HEK293 (cell line): ENCODE data around the gene COQ10A.

Experiments used
- CTCF ChIA-PET: fragments of 350-600 bp; formaldehyde crosslinking; extraction: SDS; loops from one replicate; lab custom pipeline; 2021; ENCODE audit warnings: antibody characterized with exemption; lab: Yijun Ruan, JAX
- POLR2A ChIA-PET: fragments of 300-600 bp; formaldehyde crosslinking; extraction: SDS; loops from one replicate; lab custom pipeline; 2020; ENCODE audit warnings: antibody characterized with exemption, inconsistent platforms; lab: Yijun Ruan, JAX
- H3K27ac ChIP-seq: fragments of 200-500 bp; sonication (Bioruptor generic); 2 replicates; pipeline ENCODE4 v1.5.1; 2014; ENCODE audit warnings: low read depth, low read length, control low read depth, inconsistent platforms; ENCODE audit errors: extremely low read depth
- H3K36me3 ChIP-seq, 2 experiments: fragments of 200-500 bp in 1 of 2; sonication (Bioruptor generic) in 1 of 2; 1 replicate in 1 of 2; 2 replicates in 1 of 2; pipeline ENCODE4 v1.5.1; 2014 to 2017; ENCODE audit warnings: inconsistent platforms in 2 of 2, low read length in 2 of 2; ENCODE audit not compliant: control insufficient read depth in 2 of 2, insufficient read depth in 1 of 2
- H3K4me1 ChIP-seq: fragments of 200-500 bp; sonication (Bioruptor generic); 2 replicates; pipeline ENCODE4 v1.5.1; 2014; ENCODE audit warnings: mild to moderate bottlenecking, low read length, inconsistent platforms; ENCODE audit not compliant: control insufficient read depth, insufficient read depth
- H3K4me3 ChIP-seq: 2 replicates; pipeline ENCODE4 v1.5.1; 2011; ENCODE audit warnings: low read depth, mild to moderate bottlenecking, control low read depth, low read length, moderate library complexity
- H3K9me3 ChIP-seq: fragments of 200-500 bp; sonication (Bioruptor generic); 2 replicates; pipeline ENCODE4 v1.5.1; 2014; ENCODE audit warnings: low read depth, low read length, inconsistent platforms; ENCODE audit not compliant: control insufficient read depth, insufficient read depth
- GLI4 ChIP-seq: fragments of 450-650 bp; formaldehyde crosslinking; IDR thresholded peaks from 2 replicates; pipeline ENCODE4 v1.5.1; 2016; ENCODE audit warnings: missing biosample characterization, missing genetic modification characterization
- GLIS2 ChIP-seq: fragments of 450-650 bp; formaldehyde crosslinking; IDR thresholded peaks from 2 replicates; pipeline ENCODE4 v1.5.1; 2016; ENCODE audit warnings: missing biosample characterization, missing genetic modification characterization
- IKZF3 ChIP-seq: fragments of 450-650 bp; IDR thresholded peaks from 2 replicates; pipeline ENCODE4 v1.5.0; 2018; ENCODE audit warnings: missing biosample characterization, mild to moderate bottlenecking, missing genetic modification characterization, moderate library complexity
- MEIS1 ChIP-seq: sonication (generic); formaldehyde crosslinking; IDR thresholded peaks from 2 replicates; pipeline ENCODE4 v1.8.1; 2022; ENCODE audit warnings: missing genetic modification reagents, mild to moderate bottlenecking, borderline replicate concordance
- MZF1 ChIP-seq: fragments of 450-650 bp; formaldehyde crosslinking; IDR thresholded peaks from 2 replicates; pipeline ENCODE4 v1.5.1; 2017; ENCODE audit warnings: missing biosample characterization, missing genetic modification characterization, borderline replicate concordance
- PATZ1 ChIP-seq: fragments of 450-650 bp; formaldehyde crosslinking; IDR thresholded peaks from 2 replicates; pipeline ENCODE4 v1.5.1; 2016; ENCODE audit warnings: missing biosample characterization, missing genetic modification characterization
- REPIN1 ChIP-seq: fragments of 450-650 bp; formaldehyde crosslinking; IDR thresholded peaks from 2 replicates; pipeline ENCODE4 v1.5.1; 2017; ENCODE audit warnings: missing biosample characterization, missing genetic modification characterization, low read depth
- SP3 ChIP-seq: fragments of 450-650 bp; formaldehyde crosslinking; IDR thresholded peaks from 2 replicates; pipeline ENCODE4 v1.5.1; 2016; ENCODE audit warnings: missing biosample characterization, missing genetic modification characterization
- YY1 ChIP-seq: fragments of 450-650 bp; formaldehyde crosslinking; IDR thresholded peaks from 2 replicates; pipeline ENCODE4 v1.5.1; 2018; ENCODE audit warnings: missing biosample characterization, missing genetic modification characterization
- ZBTB10 ChIP-seq: fragments of 450-650 bp; formaldehyde crosslinking; IDR thresholded peaks from 2 replicates; pipeline ENCODE4 v1.5.1; 2016; ENCODE audit warnings: missing biosample characterization, missing genetic modification characterization
- ZBTB44 ChIP-seq: fragments of 450-650 bp; IDR thresholded peaks from 2 replicates; pipeline ENCODE4 v1.5.1; 2018; ENCODE audit warnings: missing biosample characterization, mild to moderate bottlenecking, missing genetic modification characterization
- ZBTB7A ChIP-seq: fragments of 450-650 bp; formaldehyde crosslinking; IDR thresholded peaks from 2 replicates; pipeline ENCODE4 v1.5.1; 2016; ENCODE audit warnings: low read depth, missing biosample characterization, missing genetic modification characterization
- ZBTB8A ChIP-seq: fragments of 450-650 bp; formaldehyde crosslinking; IDR thresholded peaks from 2 replicates; pipeline ENCODE4 v1.5.1; 2016; ENCODE audit warnings: missing biosample characterization, missing genetic modification characterization
- ZNF184 ChIP-seq: fragments of 450-650 bp; IDR thresholded peaks from 2 replicates; pipeline ENCODE4 v1.5.1; 2018; ENCODE audit warnings: missing biosample characterization, mild to moderate bottlenecking, missing genetic modification characterization
- ZNF26 ChIP-seq: fragments of 450-650 bp; formaldehyde crosslinking; IDR thresholded peaks from 2 replicates; pipeline ENCODE4 v1.5.1; 2016; ENCODE audit warnings: missing biosample characterization, missing genetic modification characterization
- ZNF341 ChIP-seq: fragments of 450-650 bp; formaldehyde crosslinking; IDR thresholded peaks from 2 replicates; pipeline ENCODE4; 2016; ENCODE audit warnings: low read depth, missing biosample characterization, missing genetic modification characterization
- ZNF366 ChIP-seq: fragments of 450-650 bp; formaldehyde crosslinking; conservative IDR thresholded peaks from 2 replicates; pipeline ENCODE4 v1.5.1; 2016; ENCODE audit warnings: missing biosample characterization, missing genetic modification characterization
- ZNF488 ChIP-seq: fragments of 450-650 bp; formaldehyde crosslinking; IDR thresholded peaks from 2 replicates; pipeline ENCODE4 v1.5.1; 2016; ENCODE audit warnings: missing biosample characterization, missing genetic modification characterization
- ZNF501 ChIP-seq: fragments of 450-650 bp; formaldehyde crosslinking; IDR thresholded peaks from 2 replicates; pipeline ENCODE4 v1.5.1; 2016; ENCODE audit warnings: missing biosample characterization, missing genetic modification characterization
- ZNF521 ChIP-seq: fragments of 450-650 bp; formaldehyde crosslinking; IDR thresholded peaks from 2 replicates; pipeline ENCODE4 v1.5.1; 2017; ENCODE audit warnings: missing biosample characterization, mild to moderate bottlenecking, missing genetic modification characterization
- ZNF571 ChIP-seq: fragments of 450-650 bp; formaldehyde crosslinking; IDR thresholded peaks from 2 replicates; pipeline ENCODE4 v1.5.0; 2017; ENCODE audit warnings: missing biosample characterization, missing genetic modification characterization
- ZNF610 ChIP-seq: fragments of 450-650 bp; formaldehyde crosslinking; IDR thresholded peaks from 2 replicates; pipeline ENCODE4 v1.5.1; 2016; ENCODE audit warnings: missing biosample characterization, missing genetic modification characterization, borderline replicate concordance
- ZNF677 ChIP-seq: fragments of 450-650 bp; IDR thresholded peaks from 2 replicates; pipeline ENCODE4 v1.5.0; 2018; ENCODE audit warnings: missing biosample characterization, mild to moderate bottlenecking, missing genetic modification characterization, moderate library complexity
- ZNF707 ChIP-seq: fragments of 450-650 bp; formaldehyde crosslinking; IDR thresholded peaks from 2 replicates; pipeline ENCODE4 v1.5.1; 2016; ENCODE audit warnings: missing biosample characterization, missing genetic modification characterization
- ZSCAN30 ChIP-seq: fragments of 450-650 bp; IDR thresholded peaks from 2 replicates; pipeline ENCODE4 v1.5.1; 2018; ENCODE audit warnings: missing biosample characterization, mild to moderate bottlenecking, missing genetic modification characterization, moderate library complexity

The COQ10A gene

GRCh38 chr12:56258068-56258819 is 8.5 kb upstream of the COQ10A start, which contains the start of gene ANKRD52 (continued):
- no peak for TF ChIP-seq MEIS1
- 0 out of 2 replicates have a peak, but pooled peaks have one; percentile 66 for TF ChIP-seq GLI4 (tag by site-specific recombination)
- peak; percentile 58; the same call in 1 of the 2 replicates for TF ChIP-seq ZNF677 (tag by site-specific recombination)
- peak; percentile 51 for TF ChIP-seq ZBTB8A (tag by site-specific recombination)
- peak; percentile 59 for TF ChIP-seq IKZF3 (tag by site-specific recombination)
- TF ChIP-seq SP3 (tag by site-specific recombination), result peak; percentile 58; the same call in 1 of the 2 replicates
- peak; percentile 38; the same call in 1 of the 2 replicates for TF ChIP-seq GLIS2
- TF ChIP-seq ZNF501 (tag by site-specific recombination), result 0 out of 2 replicates have a peak, but pooled peaks have one; percentile 24
- TF ChIP-seq, all 188 proteins: peak for 52

- Histone ChIP-seq H3K36me3 (peaks cover 11 to 34% of the 10 kb centered on the region in 2 experiments), H3K27ac (peak overlapping the region; percentile 90), H3K9me3 (no peaks in the 10 kb centered on the region), H3K4me3 (peak overlapping the region; percentile 92), H3K4me1 (peaks cover 13% of the 10 kb centered on the region)
- ChIA-PET CTCF (interaction anchor here (0.6 to 2.3 kb wide), 24 partner anchors 9 to 205 kb away, joined by 3 to 15 read pairs (median 4); partner anchors contain the start of genes ESYT1, RNF41 and SMARCC2), POLR2A (interaction anchor here (1.0 to 3.5 kb wide), 6 partner anchors 9 to 155 kb away, joined by 3 to 26 read pairs (median 4); partner anchors contain the start of genes COQ10A, PA2G4, RNF41 and ZC3H10)
- no peak for TF ChIP-seq YY1
- 0 out of 2 replicates have a peak, but pooled peaks have one; percentile 5 for TF ChIP-seq PATZ1 (tag by site-specific recombination)
- no peak; the same call in 1 of the 2 replicates for TF ChIP-seq ZBTB8A (tag by site-specific recombination)
- TF ChIP-seq ZNF488 (tag by site-specific recombination), result no peak
- TF ChIP-seq ZBTB7A (tag by site-specific recombination), result no peak
- no peak for TF ChIP-seq REPIN1 (tag by site-specific recombination)
- TF ChIP-seq ZNF610 (tag by site-specific recombination), result no peak
- no peak for TF ChIP-seq ZSCAN30 (tag by site-specific recombination)
- no peak for TF ChIP-seq ZNF521
- no peak for TF ChIP-seq ZNF26 (tag by site-specific recombination)
- TF ChIP-seq MZF1 (tag by site-specific recombination), result no peak
- no peak for TF ChIP-seq ZNF707 (tag by site-specific recombination)
- TF ChIP-seq ZNF341 (tag by site-specific recombination), result peak; percentile 82
- no peak for TF ChIP-seq ZNF571 (tag by site-specific recombination)
- TF ChIP-seq ZNF184, result no peak
- TF ChIP-seq ZBTB10 (tag by site-specific recombination), result 0 out of 2 replicates have a peak, but pooled peaks have one; percentile 17
- TF ChIP-seq ZNF366 (tag by site-specific recombination), result no peak
- TF ChIP-seq ZBTB44 (tag by site-specific recombination), result no peak
These were observed 7.9 kb upstream of the COQ10A start for GRCh38 chr12:56258820-56259183.
